IMR-90 (cell line): ENCODE results near the gene ARHGEF10L. TPM values are rescaled to one million over a fixed set of nuclear protein-coding genes. Genes with fewer than 3 reads are reported as not detected.

Experiments
- ATAC-seq: fragments of 200-7000 bp; cut with Tn5 transposase; 2 replicates; pipeline ENCODE4 v1.9.1; 2020; ENCODE audit warnings: low read depth, mild to moderate bottlenecking, moderate library complexity
- BruUV-seq: library from RNA; stranded (reverse); fragments of 400-500 nt; replicated peaks from 2 replicates; lab custom pipeline; 2021; lab: Mats Ljungman, UMichigan
- CTCF ChIA-PET: fragments of 300-600 bp; formaldehyde crosslinking; extraction: SDS; loops from one replicate; lab custom pipeline; 2021; ENCODE audit warnings: antibody characterized with exemption; lab: Yijun Ruan, JAX
- POLR2A ChIA-PET: fragments of 300-600 bp; sonication (Branson Sonifier 250); formaldehyde crosslinking; loops from one replicate; lab custom pipeline; 2022; ENCODE audit warnings: antibody characterized with exemption; ENCODE audit not compliant: unreplicated experiment; lab: Charles Lee
- DNase-seq: peaks from one replicate; pipeline ENCODE4 v3.0.0; 2013
- H2AFZ ChIP-seq: replicated peaks from 2 replicates; pipeline ENCODE3; 2013; ENCODE audit warnings: low read length, mild to moderate bottlenecking; ENCODE audit not compliant: poor library complexity
- H2AK5ac ChIP-seq: 2 replicates; pipeline ENCODE4 v1.6.1; 2013; ENCODE audit warnings: low read depth, low read length, inconsistent platforms
- H2AK9ac ChIP-seq: replicated peaks from 2 replicates; pipeline ENCODE3; 2013; ENCODE audit warnings: mild to moderate bottlenecking, low read depth, low read length, moderate library complexity; ENCODE audit not compliant: poor library complexity
- H2BK120ac ChIP-seq: 2 replicates; pipeline ENCODE4 v1.6.1; 2013; ENCODE audit warnings: low read depth, low read length, inconsistent platforms
- H2BK15ac ChIP-seq: 3 replicates; pipeline ENCODE4 v1.6.1; 2013; ENCODE audit warnings: low read depth, low read length, inconsistent platforms
- H2BK20ac ChIP-seq: 2 replicates; pipeline ENCODE4 v1.6.1; 2013; ENCODE audit warnings: low read depth, mild to moderate bottlenecking, inconsistent platforms, low read length, moderate library complexity
- H2BK5ac ChIP-seq: 2 replicates; pipeline ENCODE4 v1.6.1; 2013; ENCODE audit warnings: mild to moderate bottlenecking, low read depth, low read length, inconsistent platforms; ENCODE audit not compliant: poor library complexity, severe bottlenecking
- H3K14ac ChIP-seq: replicated peaks from 2 replicates; pipeline ENCODE4 v1.6.1; 2013; ENCODE audit warnings: low read depth, low read length, inconsistent platforms
- H3K18ac ChIP-seq: 2 replicates; pipeline ENCODE4 v1.6.1; 2013; ENCODE audit warnings: low read depth, low read length, control low read depth
- H3K23ac ChIP-seq: 2 replicates; pipeline ENCODE4 v1.6.1; 2013; ENCODE audit warnings: low read depth, low read length, inconsistent platforms
- H3K27ac ChIP-seq: 2 replicates; pipeline ENCODE4 v1.5.1; 2013; ENCODE audit warnings: mild to moderate bottlenecking, control low read depth, low read length; ENCODE audit not compliant: insufficient read depth
- H3K27me3 ChIP-seq: 2 replicates; pipeline ENCODE4 v1.6.1; 2013; ENCODE audit warnings: low read length; ENCODE audit not compliant: control insufficient read depth, insufficient read depth
- H3K36me3 ChIP-seq: 2 replicates; pipeline ENCODE4 v1.6.1; 2013; ENCODE audit warnings: low read length, mixed read lengths; ENCODE audit not compliant: control insufficient read depth, insufficient read depth
- H3K4ac ChIP-seq: 2 replicates; pipeline ENCODE4 v1.6.1; 2013; ENCODE audit warnings: low read depth, low read length, inconsistent platforms
- H3K4me1 ChIP-seq: 2 replicates; pipeline ENCODE4 v1.6.1; 2013; ENCODE audit warnings: low read length, mixed read lengths; ENCODE audit not compliant: control insufficient read depth, insufficient read depth
- H3K4me2 ChIP-seq: 2 replicates; pipeline ENCODE4 v1.6.1; 2013; ENCODE audit warnings: low read depth, mild to moderate bottlenecking, control low read depth, low read length, moderate library complexity
- H3K4me3 ChIP-seq: 2 replicates; pipeline ENCODE4 v1.5.1; 2013; ENCODE audit warnings: low read depth, mild to moderate bottlenecking, control low read depth, low read length, moderate library complexity; ENCODE audit not compliant: insufficient read depth
- H3K56ac ChIP-seq: 2 replicates; pipeline ENCODE4 v1.6.1; 2013; ENCODE audit warnings: low read length, inconsistent platforms; ENCODE audit not compliant: insufficient read depth; ENCODE audit errors: extremely low read depth
- H3K79me1 ChIP-seq, 2 experiments: 2 replicates each; pipeline ENCODE4 v1.6.1; 2013; ENCODE audit warnings: low read length in 2 of 2, inconsistent platforms in 1 of 2, low read depth in 1 of 2
- H3K9ac ChIP-seq: 2 replicates; pipeline ENCODE4 v1.6.1; 2013; ENCODE audit warnings: low read depth, low read length, control low read depth
- H3K9me1 ChIP-seq: 2 replicates; pipeline ENCODE4 v1.6.1; 2013; ENCODE audit warnings: low read length, inconsistent platforms; ENCODE audit not compliant: insufficient read depth
- H3K9me3 ChIP-seq: 2 replicates; pipeline ENCODE4 v1.6.1; 2013; ENCODE audit warnings: low read length; ENCODE audit not compliant: control insufficient read depth, insufficient read depth
- H4K20me1 ChIP-seq: 2 replicates; pipeline ENCODE4 v1.6.1; 2013; ENCODE audit warnings: low read length, inconsistent platforms; ENCODE audit not compliant: insufficient read depth
- H4K5ac ChIP-seq: 2 replicates; pipeline ENCODE4 v1.6.1; 2013; ENCODE audit warnings: mild to moderate bottlenecking, low read depth, low read length, control low read depth
- H4K8ac ChIP-seq, 2 experiments: 2 replicates each; pipeline ENCODE4 v1.6.1; 2013; ENCODE audit warnings: low read depth in 2 of 2, low read length in 2 of 2, control low read depth in 1 of 2, inconsistent platforms in 1 of 2
- H4K91ac ChIP-seq: 2 replicates; pipeline ENCODE4 v1.6.1; 2013; ENCODE audit warnings: low read depth, low read length, inconsistent platforms; ENCODE audit not compliant: insufficient read depth
- CEBPB ChIP-seq: IDR thresholded peaks from 2 replicates; pipeline ENCODE4 v1.6.1; 2012; ENCODE audit warnings: low read depth, low read length, improper control_type of control experiment
- MAFK ChIP-seq: IDR thresholded peaks from 2 replicates; pipeline ENCODE4 v1.6.1; 2012; ENCODE audit warnings: low read depth, low read length, improper control_type of control experiment
- NFE2L2 ChIP-seq: fragments of 150-350 bp; IDR thresholded peaks from 2 replicates; pipeline ENCODE4 v1.6.1; 2016; ENCODE audit warnings: low read depth, mild to moderate bottlenecking, low read length
- RAD21 ChIP-seq: IDR thresholded peaks from 2 replicates; pipeline ENCODE4 v1.6.1; 2012; ENCODE audit warnings: low read length, improper control_type of control experiment
- RFX5 ChIP-seq: IDR thresholded peaks from 2 replicates; pipeline ENCODE4 v1.8.0; 2012; ENCODE audit warnings: low read depth, mild to moderate bottlenecking, low read length, moderate library complexity
- WGBS, 2 experiments: methylation state at CpG; one replicate each; pipeline versions ENCODE4 v1.1.5 to v1.1.7; 2013; ENCODE audit warnings: missing lambda C conversion rate in 2 of 2; ENCODE audit not compliant: insufficient read length in 1 of 2; ENCODE audit errors: extremely low coverage in 2 of 2; 5-methylcytosine and 5-hydroxymethylcytosine counted together
- dilution Hi-C: fragments of 300-500 bp; cut with HindIII; formaldehyde crosslinking; loops from one replicate; pipeline ENCODE4 v1.14.3; 2018; ENCODE audit warnings: low sequenced_read_pairs; ENCODE audit not compliant: unreplicated experiment
- in situ Hi-C: fragments of 300-500 bp; cut with MboI; formaldehyde crosslinking; loops from 3 replicates; pipeline ENCODE4 v1.14.3; 2019; ENCODE audit warnings: low sequenced_read_pairs, inconsistent platforms, mixed read lengths
- intact Hi-C: fragments of 100-400 bp; cut with micrococcal nuclease; formaldehyde crosslinking; loops from 2 replicates; pipeline ENCODE4 v1.10.0; 2022
- polyA plus RNA-seq, 3 experiments: library from polyadenylated mRNA; depleted of rRNA; stranded (reverse); fragments of >200 nt; gene quantifications; 2 replicates each; pipeline ENCODE4 v1.2.3, GENCODE V29; 2012; ENCODE audit warnings: low replicate concordance in 1 of 3
- total RNA-seq: library from RNA; depleted of rRNA; stranded (reverse); fragments of >200 nt; gene quantifications from 2 replicates; pipeline ENCODE4 v1.2.3, GENCODE V29; 2012

The ARHGEF10L gene
- total and polyA plus RNA-seq, 2 of the 4 experiments (the other 2 are of a cell fraction) = 4.8 to 12.4 TPM

DNA sequence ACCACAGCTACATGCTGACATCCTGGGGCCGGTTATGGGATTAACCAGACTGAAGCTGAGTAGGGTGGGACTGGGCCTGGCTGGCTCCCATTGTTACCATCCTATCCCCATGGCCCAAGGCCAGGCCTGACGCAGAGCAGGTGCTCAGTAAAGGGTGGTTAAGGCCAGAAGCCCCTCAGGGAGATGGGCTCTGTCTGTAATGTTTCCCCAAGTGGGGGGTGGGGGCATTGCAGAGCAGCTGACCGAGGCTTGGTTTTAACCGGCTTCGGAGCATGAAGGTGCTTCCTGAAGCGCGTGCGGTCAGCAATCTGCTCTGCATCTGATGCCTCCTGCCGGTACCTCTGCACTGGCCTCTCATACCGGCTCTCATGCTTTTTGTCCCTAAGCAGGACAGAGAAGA, 132.2 kb downstream of the ARHGEF10L start:
- H4K20me1 ChIP-seq = peaks cover 26% of the 10 kb centered on the region
- no peak overlapping the region for H2AFZ ChIP-seq
- H3K23ac ChIP-seq = no peak overlapping the region
- no peak overlapping the region for H3K14ac ChIP-seq
- H3K9me3 ChIP-seq = no peaks in the 10 kb centered on the region
- no peak overlapping the region for H2BK15ac ChIP-seq
- no peak overlapping the region for H3K56ac ChIP-seq
- peaks cover 6 to 10% of the 10 kb centered on the region in 2 experiments; a peak in 3 of 4 replicates for H3K79me1 ChIP-seq
- no peak overlapping the region for H2AK9ac ChIP-seq
- no CpG with 5 or more reads among the region's 10 CpGs for WGBS, 2 experiments
- H3K4ac ChIP-seq = no peak overlapping the region
- H3K9me1 ChIP-seq = peaks cover 13% of the 10 kb centered on the region
- no peaks in the 10 kb centered on the region for H3K27me3 ChIP-seq
- H3K36me3 ChIP-seq = peaks cover 3% of the 10 kb centered on the region
- H4K91ac ChIP-seq = no peak overlapping the region
- no peak overlapping the region for H3K27ac ChIP-seq
- CTCF ChIA-PET = interaction anchor here (1.2 kb wide), 1 partner anchor 11 kb away, joined by 3 read pairs; no protein-coding TSS in a partner anchor
- H2AK5ac ChIP-seq = no peak overlapping the region
- H3K18ac ChIP-seq = no peak overlapping the region
- dilution Hi-C loops (no loop called here), intact Hi-C loops (no loop called here), in situ Hi-C loops (no loop called here)
- H2BK20ac ChIP-seq = no peak overlapping the region
- H2BK5ac ChIP-seq = no peak overlapping the region
- no peak overlapping the region for H4K8ac ChIP-seq
- TF ChIP-seq RAD21 (no peak), RFX5 (no peak), CEBPB (no peak), NFE2L2 (no peak), MAFK (no peak)
- H3K4me1 ChIP-seq = no peaks in the 10 kb centered on the region
- BruUV-seq = no TSS peak
- DNase-seq = no peak
- H3K4me3 ChIP-seq = no peak overlapping the region
- no peak overlapping the region for H2BK120ac ChIP-seq
- ATAC-seq = no peak
- H3K9ac ChIP-seq = no peak overlapping the region
- POLR2A ChIA-PET = no interaction called here
- H3K4me2 ChIP-seq = no peak overlapping the region
- no peak overlapping the region for H4K5ac ChIP-seq
